Nephron progenitor cell (in vitro differentiated cells): ENCODE results near the gene ABCC6.

Experiments
- DNase-seq: peaks from one replicate; pipeline ENCODE4 v3.0.0; 2021
- H3K27ac Mint-ChIP-seq: 2 replicates; pipeline ENCODE4 v1.8.0; 2021; ENCODE audit warnings: mild to moderate bottlenecking, moderate library complexity, mixed read lengths
- H3K27me3 Mint-ChIP-seq: 2 replicates; pipeline ENCODE4 v1.8.0; 2021; ENCODE audit warnings: mild to moderate bottlenecking, low read depth, mixed read lengths; ENCODE audit not compliant: poor library complexity
- H3K36me3 Mint-ChIP-seq: 2 replicates; pipeline ENCODE4 v1.8.0; 2021; ENCODE audit warnings: low read depth, mixed read lengths
- H3K4me1 Mint-ChIP-seq: 2 replicates; pipeline ENCODE4 v1.8.0; 2021; ENCODE audit warnings: mixed read lengths
- H3K4me3 Mint-ChIP-seq: 2 replicates; pipeline ENCODE4 v1.8.0; 2021; ENCODE audit warnings: mild to moderate bottlenecking, moderate library complexity, mixed read lengths
- H3K9me3 Mint-ChIP-seq: 2 replicates; pipeline ENCODE4 v1.8.0; 2021; ENCODE audit warnings: mild to moderate bottlenecking, moderate library complexity, mixed read lengths
- CTCF ChIP-seq: fragments of 200-600 bp; sonication (generic); IDR thresholded peaks from 2 replicates; pipeline ENCODE4 v1.5.0; 2021; ENCODE audit warnings: antibody characterized with exemption

The ABCC6 gene

GRCh38 chr16:16178455-16179162, 44.7 kb downstream of the ABCC6 start:
- no peak overlapping the region for H3K27ac Mint-ChIP-seq
- no peak for DNase-seq
- H3K27me3 Mint-ChIP-seq: peaks cover 4% of the 10 kb centered on the region
- H3K9me3 Mint-ChIP-seq: peaks cover 21% of the 10 kb centered on the region
- peaks cover 32% of the 10 kb centered on the region for H3K36me3 Mint-ChIP-seq
- TF ChIP-seq CTCF: no peak
- H3K4me1 Mint-ChIP-seq: peaks cover 17% of the 10 kb centered on the region
- H3K4me3 Mint-ChIP-seq: no peak overlapping the region

GRCh38 chr16:16176328-16176727, 47.0 kb downstream of the ABCC6 start:
- H3K27me3 Mint-ChIP-seq: peaks cover 4% of the 10 kb centered on the region
- peaks cover 21% of the 10 kb centered on the region for H3K9me3 Mint-ChIP-seq
- peaks cover 32% of the 10 kb centered on the region for H3K36me3 Mint-ChIP-seq
- H3K4me1 Mint-ChIP-seq: peaks cover 8% of the 10 kb centered on the region
- DNase-seq: no peak
- H3K27ac Mint-ChIP-seq: no peak overlapping the region
- no peak for TF ChIP-seq CTCF
- H3K4me3 Mint-ChIP-seq: no peak overlapping the region

- no peak for TF ChIP-seq CTCF
- peaks cover 4% of the 10 kb centered on the region for H3K27me3 Mint-ChIP-seq
- no peaks in the 10 kb centered on the region for H3K4me1 Mint-ChIP-seq
Measured at GRCh38 chr16:16175296-16175695, 48.0 kb downstream of the ABCC6 start.

GRCh38 chr16:16172991-16173390, 50.3 kb downstream of the ABCC6 start:
- no peak for DNase-seq
- Mint-ChIP-seq H3K27ac (no peak overlapping the region), H3K4me3 (no peak overlapping the region), H3K4me1 (no peaks in the 10 kb centered on the region), H3K36me3 (peaks cover 14% of the 10 kb centered on the region), H3K27me3 (peaks cover 4% of the 10 kb centered on the region), H3K9me3 (peaks cover 4% of the 10 kb centered on the region)
- no peak for TF ChIP-seq CTCF

More at GRCh38 chr16:16175296-16175695, 48.0 kb downstream of the ABCC6 start:
- Mint-ChIP-seq H3K9me3 (peaks cover 20% of the 10 kb centered on the region), H3K27ac (no peak overlapping the region), H3K4me3 (no peak overlapping the region), H3K36me3 (peaks cover 30% of the 10 kb centered on the region)
- no peak for DNase-seq

- Mint-ChIP-seq H3K4me3 (no peak overlapping the region), H3K27me3 (no peaks in the 10 kb centered on the region), H3K27ac (no peak overlapping the region), H3K4me1 (no peaks in the 10 kb centered on the region), H3K36me3 (peaks cover 9% of the 10 kb centered on the region), H3K9me3 (no peaks in the 10 kb centered on the region)
- TF ChIP-seq CTCF: no peak
- no peak for DNase-seq
Measured at GRCh38 chr16:16171332-16171919, 51.9 kb downstream of the ABCC6 start.

- H3K4me3 Mint-ChIP-seq: no peak overlapping the region
- no peak for TF ChIP-seq CTCF
- no peaks in the 10 kb centered on the region for H3K4me1 Mint-ChIP-seq
- H3K36me3 Mint-ChIP-seq: peaks cover 3% of the 10 kb centered on the region
- no peaks in the 10 kb centered on the region for H3K27me3 Mint-ChIP-seq
- DNase-seq: no peak
- H3K9me3 Mint-ChIP-seq: no peaks in the 10 kb centered on the region
- H3K27ac Mint-ChIP-seq: no peak overlapping the region
Measured at GRCh38 chr16:16169615-16170014, 53.7 kb downstream of the ABCC6 start.
